ENCODE results near the gene MELK. TPM values are rescaled to one million over a fixed set of nuclear protein-coding genes. Genes with fewer than 3 reads are reported as not detected.

The MELK gene
- total and polyA plus RNA-seq, 2 of the 4 experiments (the other 2 are of a cell fraction) = 20.8 to 27.4 TPM

- H3K9me1 ChIP-seq (ENCODE audit: insufficient read depth, low read length) = no peaks in the 10 kb centered on the region
- no peak overlapping the region for H3K9ac ChIP-seq (ENCODE audit: low read depth, low read length)
- no peak overlapping the region for H3K27ac ChIP-seq (ENCODE audit: insufficient read depth, low read length)
- H2BK15ac ChIP-seq (ENCODE audit: low read depth, low read length) = no peak overlapping the region
- dilution Hi-C loops (cut with HindIII; ENCODE audit: low sequenced_read_pairs, unreplicated experiment) (no loop called here), in situ Hi-C loops (cut with MboI; ENCODE audit: low sequenced_read_pairs) (no loop called here), intact Hi-C loops (cut with micrococcal nuclease) (no loop called here)
- peaks cover 10% of the 10 kb centered on the region for H3K27me3 ChIP-seq (ENCODE audit: control insufficient read depth, insufficient read depth, low read length)
- H4K8ac ChIP-seq (ENCODE audit: low read depth in 2 of 2, low read length in 2 of 2) = no peak overlapping the region
- no peak overlapping the region for H2AFZ ChIP-seq (replicated peaks; ENCODE audit: low read length, poor library complexity)
- no peak overlapping the region for H4K91ac ChIP-seq (ENCODE audit: insufficient read depth, low read depth, low read length)
- no peak overlapping the region for H2AK9ac ChIP-seq (replicated peaks; ENCODE audit: low read depth, low read length, poor library complexity)
- ChIA-PET CTCF (no interaction called here), POLR2A (ENCODE audit: unreplicated experiment) (no interaction called here)
- H3K4me1 ChIP-seq (ENCODE audit: control insufficient read depth, insufficient read depth, low read length) = no peaks in the 10 kb centered on the region
- H3K56ac ChIP-seq (ENCODE audit: extremely low read depth, insufficient read depth, low read length) = no peak overlapping the region
- H3K23ac ChIP-seq (ENCODE audit: low read depth, low read length) = no peak overlapping the region
- H3K79me1 ChIP-seq (ENCODE audit: low read depth in 1 of 2, low read length in 2 of 2) = no peaks in the 10 kb centered on the region
- H2BK120ac ChIP-seq (ENCODE audit: low read depth, low read length) = no peak overlapping the region
- H3K14ac ChIP-seq (replicated peaks; ENCODE audit: low read depth, low read length) = no peak overlapping the region
- no peaks in the 10 kb centered on the region for H4K20me1 ChIP-seq (ENCODE audit: insufficient read depth, low read length)
- H3K18ac ChIP-seq (ENCODE audit: low read depth, low read length) = no peak overlapping the region
- H2BK20ac ChIP-seq (ENCODE audit: low read depth, low read length) = no peak overlapping the region
- H3K36me3 ChIP-seq (ENCODE audit: control insufficient read depth, insufficient read depth, low read length) = no peaks in the 10 kb centered on the region
- H2BK5ac ChIP-seq (ENCODE audit: low read depth, low read length, poor library complexity, severe bottlenecking) = no peak overlapping the region
- no TSS peak for BruUV-seq (replicated peaks)
- H4K5ac ChIP-seq (ENCODE audit: low read depth, low read length) = no peak overlapping the region
- H3K4me3 ChIP-seq (ENCODE audit: insufficient read depth, low read depth, low read length) = no peak overlapping the region
- H3K4me2 ChIP-seq (ENCODE audit: low read depth, low read length) = no peak overlapping the region
- peaks cover under 1% of the 10 kb centered on the region; the same call in 1 of the 2 replicates for H3K9me3 ChIP-seq (ENCODE audit: control insufficient read depth, insufficient read depth, low read length)
- ATAC-seq (ENCODE audit: low read depth) (no peak), DNase-seq (no peak)
- no peak overlapping the region for H2AK5ac ChIP-seq (ENCODE audit: low read depth, low read length)
- peak; percentile 58 for TF ChIP-seq MAFK (IDR thresholded peaks at IDR 0.05; ENCODE audit: low read depth, low read length)
- no peak for TF ChIP-seq MAZ (IDR thresholded peaks at IDR 0.05; ENCODE audit: borderline replicate concordance, low read depth, low read length)
- no peak overlapping the region for H3K4ac ChIP-seq (ENCODE audit: low read depth, low read length)
Measured at GRCh38 chr9:36704148-36704547, 131.5 kb downstream of the MELK start.
